H1 (cell line): ENCODE results near the gene SLC30A7. TPM values are rescaled to one million over a fixed set of nuclear protein-coding genes. Genes with fewer than 3 reads are reported as not detected.

Experiments
- FOSL1 ChIP-seq: IDR thresholded peaks from 2 replicates; pipeline ENCODE4 v1.6.1; 2011; ENCODE audit warnings: mild to moderate bottlenecking, low read depth, low read length, moderate library complexity; ENCODE audit not compliant: insufficient read depth
- NRF1 ChIP-seq: IDR thresholded peaks from 2 replicates; pipeline ENCODE4 v1.6.1; 2011; ENCODE audit warnings: mild to moderate bottlenecking, low read depth, low read length, improper control_type of control experiment
- POLR2A ChIP-seq, 2 experiments: IDR thresholded peaks; 1 replicate in 1 of 2; 2 replicates in 1 of 2; pipeline ENCODE4 v1.6.1; 2011; ENCODE audit warnings: low read depth in 2 of 2, low read length in 2 of 2, mild to moderate bottlenecking in 2 of 2; ENCODE audit errors: control extremely low read depth in 1 of 2
- RXRA ChIP-seq: IDR thresholded peaks from 2 replicates; pipeline ENCODE4 v1.6.1; 2011; ENCODE audit warnings: low read depth, mild to moderate bottlenecking, low read length, moderate library complexity; ENCODE audit not compliant: insufficient read depth
- TCF12 ChIP-seq: IDR thresholded peaks from 2 replicates; pipeline ENCODE4 v1.6.1; 2011; ENCODE audit warnings: low read depth, mild to moderate bottlenecking, low read length
- ZNF274 ChIP-seq: IDR thresholded peaks from 2 replicates; pipeline ENCODE4 v1.7.0; 2012; ENCODE audit warnings: low read length, borderline replicate concordance; ENCODE audit errors: extremely low read depth
- polyA plus RNA-seq, 7 experiments: library from polyadenylated mRNA; depleted of rRNA in 3 of 7; stranded (reverse) in 5 of 7; unstranded in 2 of 7; fragments of >200 nt in 5 of 7; fragments of 200-250 nt in 2 of 7; gene quantifications; 1 replicate in 5 of 7; 2 replicates in 1 of 7; 4 replicates in 1 of 7; pipeline versions ENCODE4 v1.2.1 to v1.2.3, GENCODE V29; 2011 to 2013; ENCODE audit warnings: missing spikeins in 2 of 7, mixed read lengths in 2 of 7
- total RNA-seq: library from RNA; stranded (reverse); fragmentation: NEBNext Ultra II Directional; extraction: Animal tissue kit (Norgen Biotek cat#: 25700); gene quantifications from 2 replicates; pipeline ENCODE4 v1.2.1, GENCODE V29; 2021
- TF ChIP-seq, protein P1 (sequence below): fragments of 300-600 bp; sonication (generic); IDR thresholded peaks from 2 replicates; pipeline ENCODE4 v1.7.1; 2012; ENCODE audit warnings: low read length, moderate library complexity, mild to moderate bottlenecking, inconsistent platforms; ENCODE audit not compliant: insufficient replicate concordance

The SLC30A7 gene
- total and polyA plus RNA-seq, 2 of the 8 experiments (the other 6 are each of a cell fraction or from before 2014, with no cell fraction given) = 5.5 to 22.1 TPM

DNA sequence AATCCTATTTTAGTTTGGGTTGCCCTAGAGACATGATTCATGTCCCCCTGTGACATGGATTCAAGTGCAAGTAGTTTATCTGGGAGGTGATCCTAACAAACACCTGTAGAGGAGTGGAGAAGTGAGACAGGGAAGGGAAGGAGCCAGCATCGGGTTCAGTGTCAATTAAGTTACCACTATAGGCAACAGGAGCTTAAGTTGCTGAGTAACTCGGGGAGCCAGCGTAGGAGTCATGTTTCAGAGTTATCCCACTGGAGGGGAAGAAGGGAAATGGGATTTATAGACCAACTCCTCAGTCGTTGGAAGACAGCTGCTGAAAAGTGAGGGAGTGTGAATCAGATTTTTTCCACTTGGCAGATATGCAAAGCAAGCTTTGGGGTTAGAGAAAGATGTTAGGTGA, 54.9 kb downstream of the SLC30A7 start (continued):
- TF ChIP-seq, protein P1, sequence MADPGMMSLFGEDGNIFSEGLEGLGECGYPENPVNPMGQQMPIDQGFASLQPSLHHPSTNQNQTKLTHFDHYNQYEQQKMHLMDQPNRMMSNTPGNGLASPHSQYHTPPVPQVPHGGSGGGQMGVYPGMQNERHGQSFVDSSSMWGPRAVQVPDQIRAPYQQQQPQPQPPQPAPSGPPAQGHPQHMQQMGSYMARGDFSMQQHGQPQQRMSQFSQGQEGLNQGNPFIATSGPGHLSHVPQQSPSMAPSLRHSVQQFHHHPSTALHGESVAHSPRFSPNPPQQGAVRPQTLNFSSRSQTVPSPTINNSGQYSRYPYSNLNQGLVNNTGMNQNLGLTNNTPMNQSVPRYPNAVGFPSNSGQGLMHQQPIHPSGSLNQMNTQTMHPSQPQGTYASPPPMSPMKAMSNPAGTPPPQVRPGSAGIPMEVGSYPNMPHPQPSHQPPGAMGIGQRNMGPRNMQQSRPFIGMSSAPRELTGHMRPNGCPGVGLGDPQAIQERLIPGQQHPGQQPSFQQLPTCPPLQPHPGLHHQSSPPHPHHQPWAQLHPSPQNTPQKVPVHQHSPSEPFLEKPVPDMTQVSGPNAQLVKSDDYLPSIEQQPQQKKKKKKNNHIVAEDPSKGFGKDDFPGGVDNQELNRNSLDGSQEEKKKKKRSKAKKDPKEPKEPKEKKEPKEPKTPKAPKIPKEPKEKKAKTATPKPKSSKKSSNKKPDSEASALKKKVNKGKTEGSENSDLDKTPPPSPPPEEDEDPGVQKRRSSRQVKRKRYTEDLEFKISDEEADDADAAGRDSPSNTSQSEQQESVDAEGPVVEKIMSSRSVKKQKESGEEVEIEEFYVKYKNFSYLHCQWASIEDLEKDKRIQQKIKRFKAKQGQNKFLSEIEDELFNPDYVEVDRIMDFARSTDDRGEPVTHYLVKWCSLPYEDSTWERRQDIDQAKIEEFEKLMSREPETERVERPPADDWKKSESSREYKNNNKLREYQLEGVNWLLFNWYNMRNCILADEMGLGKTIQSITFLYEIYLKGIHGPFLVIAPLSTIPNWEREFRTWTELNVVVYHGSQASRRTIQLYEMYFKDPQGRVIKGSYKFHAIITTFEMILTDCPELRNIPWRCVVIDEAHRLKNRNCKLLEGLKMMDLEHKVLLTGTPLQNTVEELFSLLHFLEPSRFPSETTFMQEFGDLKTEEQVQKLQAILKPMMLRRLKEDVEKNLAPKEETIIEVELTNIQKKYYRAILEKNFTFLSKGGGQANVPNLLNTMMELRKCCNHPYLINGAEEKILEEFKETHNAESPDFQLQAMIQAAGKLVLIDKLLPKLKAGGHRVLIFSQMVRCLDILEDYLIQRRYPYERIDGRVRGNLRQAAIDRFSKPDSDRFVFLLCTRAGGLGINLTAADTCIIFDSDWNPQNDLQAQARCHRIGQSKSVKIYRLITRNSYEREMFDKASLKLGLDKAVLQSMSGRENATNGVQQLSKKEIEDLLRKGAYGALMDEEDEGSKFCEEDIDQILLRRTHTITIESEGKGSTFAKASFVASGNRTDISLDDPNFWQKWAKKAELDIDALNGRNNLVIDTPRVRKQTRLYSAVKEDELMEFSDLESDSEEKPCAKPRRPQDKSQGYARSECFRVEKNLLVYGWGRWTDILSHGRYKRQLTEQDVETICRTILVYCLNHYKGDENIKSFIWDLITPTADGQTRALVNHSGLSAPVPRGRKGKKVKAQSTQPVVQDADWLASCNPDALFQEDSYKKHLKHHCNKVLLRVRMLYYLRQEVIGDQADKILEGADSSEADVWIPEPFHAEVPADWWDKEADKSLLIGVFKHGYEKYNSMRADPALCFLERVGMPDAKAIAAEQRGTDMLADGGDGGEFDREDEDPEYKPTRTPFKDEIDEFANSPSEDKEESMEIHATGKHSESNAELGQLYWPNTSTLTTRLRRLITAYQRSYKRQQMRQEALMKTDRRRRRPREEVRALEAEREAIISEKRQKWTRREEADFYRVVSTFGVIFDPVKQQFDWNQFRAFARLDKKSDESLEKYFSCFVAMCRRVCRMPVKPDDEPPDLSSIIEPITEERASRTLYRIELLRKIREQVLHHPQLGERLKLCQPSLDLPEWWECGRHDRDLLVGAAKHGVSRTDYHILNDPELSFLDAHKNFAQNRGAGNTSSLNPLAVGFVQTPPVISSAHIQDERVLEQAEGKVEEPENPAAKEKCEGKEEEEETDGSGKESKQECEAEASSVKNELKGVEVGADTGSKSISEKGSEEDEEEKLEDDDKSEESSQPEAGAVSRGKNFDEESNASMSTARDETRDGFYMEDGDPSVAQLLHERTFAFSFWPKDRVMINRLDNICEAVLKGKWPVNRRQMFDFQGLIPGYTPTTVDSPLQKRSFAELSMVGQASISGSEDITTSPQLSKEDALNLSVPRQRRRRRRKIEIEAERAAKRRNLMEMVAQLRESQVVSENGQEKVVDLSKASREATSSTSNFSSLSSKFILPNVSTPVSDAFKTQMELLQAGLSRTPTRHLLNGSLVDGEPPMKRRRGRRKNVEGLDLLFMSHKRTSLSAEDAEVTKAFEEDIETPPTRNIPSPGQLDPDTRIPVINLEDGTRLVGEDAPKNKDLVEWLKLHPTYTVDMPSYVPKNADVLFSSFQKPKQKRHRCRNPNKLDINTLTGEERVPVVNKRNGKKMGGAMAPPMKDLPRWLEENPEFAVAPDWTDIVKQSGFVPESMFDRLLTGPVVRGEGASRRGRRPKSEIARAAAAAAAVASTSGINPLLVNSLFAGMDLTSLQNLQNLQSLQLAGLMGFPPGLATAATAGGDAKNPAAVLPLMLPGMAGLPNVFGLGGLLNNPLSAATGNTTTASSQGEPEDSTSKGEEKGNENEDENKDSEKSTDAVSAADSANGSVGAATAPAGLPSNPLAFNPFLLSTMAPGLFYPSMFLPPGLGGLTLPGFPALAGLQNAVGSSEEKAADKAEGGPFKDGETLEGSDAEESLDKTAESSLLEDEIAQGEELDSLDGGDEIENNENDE = no peak
- TF ChIP-seq NRF1 (no peak), FOSL1 (no peak), RXRA (no peak), ZNF274 (no peak), TCF12 (no peak), POLR2A (IDR thresholded peaks at IDR 0.05; ENCODE audit: control extremely low read depth in 1 of 2, low read depth in 2 of 2, low read length in 2 of 2) (no peak)
